ENCODE measurements around the gene TCHHL1. TPM values are rescaled to one million over a fixed set of nuclear protein-coding genes. Genes with fewer than 3 reads are reported as not detected.

TCHHL1 gene
- total RNA-seq, 1 experiment from 2014 or later: not detected

DNA sequence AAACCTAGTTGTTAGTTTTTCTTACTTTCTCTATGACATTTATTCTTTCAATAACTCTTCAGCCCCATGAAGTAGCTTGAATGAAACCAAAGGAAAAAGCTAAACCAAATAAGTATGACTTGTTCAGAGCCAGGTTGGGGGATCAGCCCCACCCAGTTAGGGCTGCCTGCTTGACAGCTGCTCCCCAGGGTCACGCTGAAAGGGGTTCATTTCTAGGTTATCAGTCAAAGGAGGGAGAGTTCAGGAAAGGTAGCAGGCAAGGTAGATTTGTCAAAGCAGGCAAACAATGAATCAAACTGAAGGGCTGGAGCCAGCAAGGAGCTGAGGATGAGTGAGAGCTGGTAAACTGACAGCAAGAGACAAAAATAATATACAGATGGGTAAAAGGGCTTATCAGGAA, 49.0 kb downstream of the TCHHL1 start:
- Histone ChIP-seq H3K14ac (ENCODE audit: insufficient read depth, low read length) (no peak overlapping the region), H3K4me1 (ENCODE audit: insufficient read depth, low read length) (peaks cover 7% of the 10 kb centered on the region; the same call in 1 of the 2 replicates), H3K27me3 (ENCODE audit: insufficient read depth, low read length) (no peaks in the 10 kb centered on the region), H3K79me1 (ENCODE audit: insufficient read depth, low read depth, low read length, poor library complexity, severe bottlenecking) (no peaks in the 10 kb centered on the region), H3K79me2 (ENCODE audit: insufficient read depth, low read length) (no peaks in the 10 kb centered on the region), H2AK5ac (ENCODE audit: insufficient read length, low read length) (no peak overlapping the region), H3K23ac (ENCODE audit: insufficient read length, low read depth, low read length) (no peak overlapping the region), H3K9ac (ENCODE audit: extremely low read depth, insufficient read length, low read length) (no peak overlapping the region), H4K8ac (replicated peaks; ENCODE audit: insufficient read length, low read depth, low read length) (no peak overlapping the region), H3K23me2 (ENCODE audit: insufficient read length, low read depth, low read length, poor library complexity, severe bottlenecking) (peaks cover 12% of the 10 kb centered on the region), H2BK120ac (ENCODE audit: low read depth, low read length, poor library complexity, severe bottlenecking) (no peak overlapping the region), H2AFZ (ENCODE audit: low read length) (no peak overlapping the region), H4K91ac (ENCODE audit: insufficient read length, low read depth, low read length) (no peak overlapping the region), H3K4me2 (ENCODE audit: insufficient read depth, insufficient read length, low read length) (no peak overlapping the region), H3K4ac (ENCODE audit: low read depth, low read length) (no peak overlapping the region), H4K20me1 (ENCODE audit: control insufficient read depth, insufficient read depth, insufficient read length) (no peaks in the 10 kb centered on the region), H3K27ac (ENCODE audit: insufficient read length, low read depth, low read length) (no peak overlapping the region), H4K5ac (ENCODE audit: insufficient read length, low read depth, low read length) (no peak overlapping the region), H2BK12ac (ENCODE audit: insufficient read length, low read depth, low read length) (no peak overlapping the region), H3K9me3 (ENCODE audit: control insufficient read depth, low read depth, low read length) (no peaks in the 10 kb centered on the region), H2BK15ac (ENCODE audit: low read depth, low read length) (no peak overlapping the region), H3K56ac (ENCODE audit: insufficient read length, low read depth, low read length) (no peak overlapping the region), H2BK5ac (ENCODE audit: insufficient read length, low read length) (no peak overlapping the region), H2BK20ac (ENCODE audit: low read depth, low read length, poor library complexity, severe bottlenecking) (no peak overlapping the region), H3T11ph (ENCODE audit: low read length) (no peak overlapping the region), H3K18ac (ENCODE audit: insufficient read length, low read depth, low read length) (no peak overlapping the region)
- no peak overlapping the region for H3K27ac Mint-ChIP-seq
- TF ChIP-seq, protein P1, sequence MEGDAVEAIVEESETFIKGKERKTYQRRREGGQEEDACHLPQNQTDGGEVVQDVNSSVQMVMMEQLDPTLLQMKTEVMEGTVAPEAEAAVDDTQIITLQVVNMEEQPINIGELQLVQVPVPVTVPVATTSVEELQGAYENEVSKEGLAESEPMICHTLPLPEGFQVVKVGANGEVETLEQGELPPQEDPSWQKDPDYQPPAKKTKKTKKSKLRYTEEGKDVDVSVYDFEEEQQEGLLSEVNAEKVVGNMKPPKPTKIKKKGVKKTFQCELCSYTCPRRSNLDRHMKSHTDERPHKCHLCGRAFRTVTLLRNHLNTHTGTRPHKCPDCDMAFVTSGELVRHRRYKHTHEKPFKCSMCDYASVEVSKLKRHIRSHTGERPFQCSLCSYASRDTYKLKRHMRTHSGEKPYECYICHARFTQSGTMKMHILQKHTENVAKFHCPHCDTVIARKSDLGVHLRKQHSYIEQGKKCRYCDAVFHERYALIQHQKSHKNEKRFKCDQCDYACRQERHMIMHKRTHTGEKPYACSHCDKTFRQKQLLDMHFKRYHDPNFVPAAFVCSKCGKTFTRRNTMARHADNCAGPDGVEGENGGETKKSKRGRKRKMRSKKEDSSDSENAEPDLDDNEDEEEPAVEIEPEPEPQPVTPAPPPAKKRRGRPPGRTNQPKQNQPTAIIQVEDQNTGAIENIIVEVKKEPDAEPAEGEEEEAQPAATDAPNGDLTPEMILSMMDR (conservative IDR thresholded peaks at IDR 0.05): no peak
- H3K27me3 Mint-ChIP-seq (ENCODE audit: low read depth): no peaks in the 10 kb centered on the region; the same call in none of the 2 replicates
- H3K4me3 Mint-ChIP-seq: no peak overlapping the region
- no peaks in the 10 kb centered on the region for H3K36me3 Mint-ChIP-seq (ENCODE audit: insufficient read depth in 1 of 3, low read depth in 3 of 3)
- no peaks in the 10 kb centered on the region for H3K9me3 Mint-ChIP-seq
- WGBS (ENCODE audit: extremely low coverage, insufficient read length, low lambda C conversion rate): no CpG with 5 or more reads among the region's 1 CpG
- peaks cover 29 to 46% of the 10 kb centered on the region in 2 experiments for H3K4me1 Mint-ChIP-seq
- DNase-seq: no peak
